Activated CD4-positive, alpha-beta T cell treated with anti-CD3 and anti-CD28 coated beads for 36 hours (primary cell): Measurements from ENCODE around the gene MAMDC2. TPM values are rescaled to one million over a fixed set of nuclear protein-coding genes. Genes with fewer than 3 reads are reported as not detected.

Source experiments
- ATAC-seq: fragments of 200-7000 bp; cut with Tn5 transposase; one replicate; pipeline ENCODE4 v1.10.0; 2021; ENCODE audit warnings: mild to moderate bottlenecking, moderate library complexity
- CTCF ChIA-PET: fragments of 350-600 bp; sonication (Branson Sonifier 250); formaldehyde crosslinking; loops from one replicate; lab custom pipeline; 2021; ENCODE audit warnings: antibody characterized with exemption; lab: Charles Lee
- POLR2A ChIA-PET: fragments of 350-600 bp; sonication (Branson Sonifier 250); formaldehyde crosslinking; loops from one replicate; lab custom pipeline; 2021; ENCODE audit warnings: antibody characterized with exemption, inconsistent platforms; lab: Charles Lee
- DNase-seq: peaks from one replicate; pipeline ENCODE4 v3.0.0-alpha.2; 2020
- H3K27ac Mint-ChIP-seq: one replicate; pipeline ENCODE4 v1.8.0; 2021; ENCODE audit warnings: mixed read lengths
- H3K27me3 Mint-ChIP-seq: one replicate; pipeline ENCODE4 v1.8.0; 2021; ENCODE audit warnings: mixed read lengths
- H3K36me3 Mint-ChIP-seq: one replicate; pipeline ENCODE4 v1.8.0; 2021; ENCODE audit warnings: low read depth, mixed read lengths
- H3K4me1 Mint-ChIP-seq: one replicate; pipeline ENCODE4 v1.8.0; 2021; ENCODE audit warnings: mixed read lengths
- H3K4me3 Mint-ChIP-seq: one replicate; pipeline ENCODE4 v1.8.0; 2021; ENCODE audit warnings: mild to moderate bottlenecking, moderate library complexity, mixed read lengths
- H3K9me3 Mint-ChIP-seq: one replicate; pipeline ENCODE4 v1.8.0; 2021; ENCODE audit warnings: low read depth, mixed read lengths
- intact Hi-C, 2 experiments: fragments of 100-400 bp; cut with DNase I in 1 of 2; cut with micrococcal nuclease in 1 of 2; formaldehyde crosslinking; loops; one replicate each; pipeline versions ENCODE4 v1.14.2 to v1.15.1; 2022 to 2024; cut with DNase I, micrococcal nuclease
- total RNA-seq, 2 experiments: library from RNA; stranded (reverse); gene quantifications; one replicate each; pipeline ENCODE4 v1.2.3, GENCODE V29; 2021

The MAMDC2 gene
- total RNA-seq, 2 experiments from 2014 or later, result not detected

- intact Hi-C loops, result no loop called here
- H3K27me3 Mint-ChIP-seq, result peaks cover 24% of the 10 kb centered on the region
- no peak overlapping the region for H3K27ac Mint-ChIP-seq
- H3K9me3 Mint-ChIP-seq, result no peaks in the 10 kb centered on the region
- H3K36me3 Mint-ChIP-seq, result no peaks in the 10 kb centered on the region
- DNase-seq (no peak), ATAC-seq (no peak)
- no peak overlapping the region for H3K4me3 Mint-ChIP-seq
- POLR2A ChIA-PET, result no interaction called here
- CTCF ChIA-PET, result no interaction called here
- no peaks in the 10 kb centered on the region for H3K4me1 Mint-ChIP-seq
Observed at GRCh38 chr9:70066418-70066817, 22.8 kb downstream of the MAMDC2 start.

- DNase-seq, result no peak
- Mint-ChIP-seq H3K4me1 (no peaks in the 10 kb centered on the region), H3K27me3 (peaks cover 24% of the 10 kb centered on the region), H3K9me3 (no peaks in the 10 kb centered on the region), H3K4me3 (no peak overlapping the region), H3K36me3 (no peaks in the 10 kb centered on the region), H3K27ac (no peak overlapping the region)
- no peak for ATAC-seq
- ChIA-PET CTCF (no interaction called here), POLR2A (no interaction called here)
- intact Hi-C loops, result no loop called here
Observed at GRCh38 chr9:70066874-70067273, 23.2 kb downstream of the MAMDC2 start.

- DNase-seq (no peak), ATAC-seq (no peak)
- peaks cover 12% of the 10 kb centered on the region for H3K27me3 Mint-ChIP-seq
- H3K27ac Mint-ChIP-seq, result no peak overlapping the region
- no peaks in the 10 kb centered on the region for H3K36me3 Mint-ChIP-seq
- H3K4me1 Mint-ChIP-seq, result no peaks in the 10 kb centered on the region
- POLR2A ChIA-PET, result no interaction called here
- H3K4me3 Mint-ChIP-seq, result no peak overlapping the region
- intact Hi-C loops, result no loop called here
- H3K9me3 Mint-ChIP-seq, result no peaks in the 10 kb centered on the region
- CTCF ChIA-PET, result interaction anchor here (0.6 to 1.1 kb wide), 4 partner anchors 19 to 103 kb away, joined by 3 to 6 read pairs (median 4); no protein-coding TSS in a partner anchor
Observed at GRCh38 chr9:70069704-70070103, 26.1 kb downstream of the MAMDC2 start.

GRCh38 chr9:70073193-70073592 lies 29.5 kb downstream of the MAMDC2 start:
- no peaks in the 10 kb centered on the region for H3K36me3 Mint-ChIP-seq
- DNase-seq (no peak), ATAC-seq (no peak)
- H3K4me3 Mint-ChIP-seq, result no peak overlapping the region
- no peaks in the 10 kb centered on the region for H3K4me1 Mint-ChIP-seq
- H3K9me3 Mint-ChIP-seq, result no peaks in the 10 kb centered on the region
- CTCF ChIA-PET, result interaction anchor here (1.0 to 1.5 kb wide), 2 partner anchors 38 to 59 kb away, joined by 3 to 6 read pairs; no protein-coding TSS in a partner anchor
- intact Hi-C loops, result no loop called here
- POLR2A ChIA-PET, result no interaction called here
- no peak overlapping the region for H3K27ac Mint-ChIP-seq
- peaks cover 9% of the 10 kb centered on the region for H3K27me3 Mint-ChIP-seq

- no peak for DNase-seq
- Mint-ChIP-seq H3K4me3 (no peak overlapping the region), H3K27ac (no peak overlapping the region), H3K4me1 (no peaks in the 10 kb centered on the region), H3K27me3 (peaks cover 9% of the 10 kb centered on the region), H3K36me3 (no peaks in the 10 kb centered on the region), H3K9me3 (no peaks in the 10 kb centered on the region)
- CTCF ChIA-PET, result no interaction called here
- intact Hi-C loops, result no loop called here
- ATAC-seq, result no peak
- POLR2A ChIA-PET, result no interaction called here
Observed at GRCh38 chr9:70073756-70074155, 30.1 kb downstream of the MAMDC2 start.

GRCh38 chr9:70076678-70077077 lies 33.0 kb downstream of the MAMDC2 start:
- intact Hi-C loops, result no loop called here
- POLR2A ChIA-PET, result no interaction called here
- Mint-ChIP-seq H3K9me3 (no peaks in the 10 kb centered on the region), H3K27me3 (peaks cover 12% of the 10 kb centered on the region), H3K4me3 (no peak overlapping the region), H3K4me1 (no peaks in the 10 kb centered on the region), H3K27ac (no peak overlapping the region), H3K36me3 (no peaks in the 10 kb centered on the region)
- CTCF ChIA-PET, result interaction anchor here (0.8 kb wide), 1 partner anchor 805 kb away, joined by 3 read pairs; no protein-coding TSS in a partner anchor
- ATAC-seq (no peak), DNase-seq (no peak)

- ATAC-seq (no peak), DNase-seq (no peak)
- ChIA-PET CTCF (no interaction called here), POLR2A (no interaction called here)
- Mint-ChIP-seq H3K4me1 (no peaks in the 10 kb centered on the region), H3K36me3 (no peaks in the 10 kb centered on the region), H3K27ac (no peak overlapping the region), H3K9me3 (no peaks in the 10 kb centered on the region), H3K27me3 (peaks cover 12% of the 10 kb centered on the region), H3K4me3 (no peak overlapping the region)
- intact Hi-C loops, result no loop called here
Observed at GRCh38 chr9:70079417-70080037, 35.9 kb downstream of the MAMDC2 start.

- ATAC-seq, result no peak
- no peak overlapping the region for H3K27ac Mint-ChIP-seq
- DNase-seq, result no peak
- intact Hi-C loops, result no loop called here
- peaks cover 9% of the 10 kb centered on the region for H3K27me3 Mint-ChIP-seq
- ChIA-PET CTCF (interaction anchor here (1.2 to 1.8 kb wide), 2 partner anchors 9 to 31 kb away, joined by 4 to 6 read pairs; no protein-coding TSS in a partner anchor), POLR2A (no interaction called here)
- no peaks in the 10 kb centered on the region for H3K4me1 Mint-ChIP-seq
- no peak overlapping the region for H3K4me3 Mint-ChIP-seq
- H3K36me3 Mint-ChIP-seq, result no peaks in the 10 kb centered on the region
- H3K9me3 Mint-ChIP-seq, result no peaks in the 10 kb centered on the region
Observed at GRCh38 chr9:70080481-70081119, 37.0 kb downstream of the MAMDC2 start.

GRCh38 chr9:70081120-70081495 lies 37.5 kb downstream of the MAMDC2 start:
- no peak for ATAC-seq
- no peaks in the 10 kb centered on the region for H3K4me1 Mint-ChIP-seq
- no peak for DNase-seq
- H3K27ac Mint-ChIP-seq, result no peak overlapping the region
- no peak overlapping the region for H3K4me3 Mint-ChIP-seq
- POLR2A ChIA-PET, result no interaction called here
- H3K36me3 Mint-ChIP-seq, result no peaks in the 10 kb centered on the region
- H3K9me3 Mint-ChIP-seq, result no peaks in the 10 kb centered on the region
- peaks cover 8% of the 10 kb centered on the region for H3K27me3 Mint-ChIP-seq
- CTCF ChIA-PET, result interaction anchor here (1.2 to 1.8 kb wide), 2 partner anchors 8 to 31 kb away, joined by 4 to 6 read pairs; no protein-coding TSS in a partner anchor
- intact Hi-C loops, result no loop called here

- DNase-seq, result no peak
- intact Hi-C loops, result no loop called here
- Mint-ChIP-seq H3K27me3 (peaks cover 13% of the 10 kb centered on the region), H3K4me1 (no peaks in the 10 kb centered on the region), H3K4me3 (no peak overlapping the region), H3K9me3 (no peaks in the 10 kb centered on the region), H3K27ac (no peak overlapping the region), H3K36me3 (no peaks in the 10 kb centered on the region)
- no peak for ATAC-seq
- ChIA-PET CTCF (no interaction called here), POLR2A (no interaction called here)
Observed at GRCh38 chr9:70083429-70083828, 39.8 kb downstream of the MAMDC2 start.

GRCh38 chr9:70085241-70085640 lies 41.6 kb downstream of the MAMDC2 start:
- Mint-ChIP-seq H3K36me3 (no peaks in the 10 kb centered on the region), H3K9me3 (no peaks in the 10 kb centered on the region), H3K4me3 (no peak overlapping the region), H3K4me1 (no peaks in the 10 kb centered on the region), H3K27me3 (peaks cover 13% of the 10 kb centered on the region), H3K27ac (no peak overlapping the region)
- intact Hi-C loops, result no loop called here
- CTCF ChIA-PET, result interaction anchor here (0.6 kb wide), 1 partner anchor 113 kb away, joined by 3 read pairs; no protein-coding TSS in a partner anchor
- DNase-seq, result no peak
- POLR2A ChIA-PET, result no interaction called here
- no peak for ATAC-seq

GRCh38 chr9:70091103-70091502 lies 47.5 kb downstream of the MAMDC2 start:
- ChIA-PET POLR2A (no interaction called here), CTCF (no interaction called here)
- H3K27ac Mint-ChIP-seq, result no peak overlapping the region
- ATAC-seq (no peak), DNase-seq (no peak)
- intact Hi-C loops, result no loop called here
- no peaks in the 10 kb centered on the region for H3K36me3 Mint-ChIP-seq
- H3K4me3 Mint-ChIP-seq, result no peak overlapping the region
- no peaks in the 10 kb centered on the region for H3K4me1 Mint-ChIP-seq
- H3K27me3 Mint-ChIP-seq, result peaks cover 10% of the 10 kb centered on the region
- peaks cover 2% of the 10 kb centered on the region for H3K9me3 Mint-ChIP-seq
